ENCODE data around the gene IGSF23. TPM values are rescaled to one million over a fixed set of nuclear protein-coding genes. Genes with fewer than 3 reads are reported as not detected.
"Not testable (repeated sequence)": the region's sequence is repeated elsewhere in the genome, so short reads cannot be mapped to it uniquely, and the experiment has no call there.

The IGSF23 gene
- total RNA-seq, 1 donor from 2014 or later = not detected

GRCh38 chr19:44605547-44605946 lies 7.8 kb upstream of the IGSF23 start:
- DNase-seq (ENCODE audit: low spot score) = no peak
- no peak for ATAC-seq

GRCh38 chr19:44607049-44607448 lies 6.3 kb upstream of the IGSF23 start:
- intact Hi-C loops (cut with DNase I) = no loop called here
- DNase-seq (ENCODE audit: low spot score) (no peak), ATAC-seq (no peak)

More at GRCh38 chr19:44605547-44605946, 7.8 kb upstream of the IGSF23 start:
- intact Hi-C loops (cut with DNase I) = no loop called here

GRCh38 chr19:44607917-44608316 lies 5.4 kb upstream of the IGSF23 start:
- ATAC-seq (no peak), DNase-seq (ENCODE audit: low spot score) (no peak)
- intact Hi-C loops (cut with DNase I) = no loop called here

GRCh38 chr19:44608391-44608821 lies 5.0 kb upstream of the IGSF23 start:
- intact Hi-C loops (cut with DNase I) = no loop called here
- ATAC-seq = no peak

GRCh38 chr19:44609219-44609618 lies 4.1 kb upstream of the IGSF23 start:
- intact Hi-C loops (cut with DNase I) = no loop called here
- ATAC-seq (no peak), DNase-seq (ENCODE audit: low spot score) (no peak)

More at GRCh38 chr19:44608391-44608821, 5.0 kb upstream of the IGSF23 start:
- DNase-seq (ENCODE audit: low spot score) = no peak

DNA sequence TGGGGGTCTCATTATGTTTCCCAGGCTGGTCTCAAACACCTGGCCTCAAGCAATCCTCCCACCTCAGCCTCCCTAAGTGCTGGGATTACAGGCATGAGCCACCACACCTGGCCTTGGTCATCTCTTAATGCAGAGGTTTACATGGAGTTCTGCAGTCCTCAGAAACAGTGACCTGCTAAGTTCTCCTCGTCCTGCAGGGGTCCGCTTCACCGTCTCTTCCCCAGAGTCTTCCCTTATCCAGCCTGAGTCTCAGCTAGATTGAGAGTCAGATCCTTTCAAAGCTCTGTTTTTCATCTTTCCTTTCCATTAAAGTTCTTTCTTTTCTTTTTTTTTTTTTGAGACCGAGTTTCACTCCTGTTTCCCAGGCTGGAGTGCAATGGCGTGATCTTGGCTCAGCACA lies 2.9 kb upstream of the IGSF23 start:
- not testable (repeated sequence) for DNase-seq (ENCODE audit: low spot score)

GRCh38 chr19:44611812-44612295 lies 1.5 kb upstream of the IGSF23 start:
- intact Hi-C loops (cut with DNase I) = no loop called here
- DNase-seq (ENCODE audit: low spot score) = no peak
- ATAC-seq = no peak

More for the DNA sequence above, 2.9 kb upstream of the IGSF23 start:
- ATAC-seq; intact Hi-C loops (cut with DNase I): not testable (repeated sequence)

GRCh38 chr19:44614313-44614712 lies 950 bp downstream of the IGSF23 start:
- ATAC-seq = no peak
- intact Hi-C loops (cut with DNase I) = no loop called here
- no peak for DNase-seq (ENCODE audit: low spot score)

DNA sequence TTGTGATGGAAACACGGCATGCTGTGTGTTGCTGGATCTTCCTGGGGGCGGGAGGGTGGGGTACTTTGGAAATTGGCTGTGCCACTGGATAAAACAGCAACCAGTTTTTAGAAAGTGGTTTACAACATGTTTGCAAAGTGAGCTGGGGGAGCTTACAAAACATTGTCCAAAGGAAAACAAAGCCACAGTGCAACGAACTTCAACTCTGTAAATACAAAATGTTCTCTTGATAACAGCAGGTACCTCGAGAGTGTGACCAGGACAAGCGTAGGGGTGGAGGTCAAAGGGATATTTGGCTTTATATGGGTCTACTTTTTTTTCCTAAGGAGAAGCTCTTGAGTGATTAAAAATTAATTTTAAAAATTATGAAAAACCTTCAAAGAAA lies 2.5 kb downstream of the IGSF23 start:
- intact Hi-C loops (cut with DNase I) = no loop called here
- ATAC-seq = no peak

DNA sequence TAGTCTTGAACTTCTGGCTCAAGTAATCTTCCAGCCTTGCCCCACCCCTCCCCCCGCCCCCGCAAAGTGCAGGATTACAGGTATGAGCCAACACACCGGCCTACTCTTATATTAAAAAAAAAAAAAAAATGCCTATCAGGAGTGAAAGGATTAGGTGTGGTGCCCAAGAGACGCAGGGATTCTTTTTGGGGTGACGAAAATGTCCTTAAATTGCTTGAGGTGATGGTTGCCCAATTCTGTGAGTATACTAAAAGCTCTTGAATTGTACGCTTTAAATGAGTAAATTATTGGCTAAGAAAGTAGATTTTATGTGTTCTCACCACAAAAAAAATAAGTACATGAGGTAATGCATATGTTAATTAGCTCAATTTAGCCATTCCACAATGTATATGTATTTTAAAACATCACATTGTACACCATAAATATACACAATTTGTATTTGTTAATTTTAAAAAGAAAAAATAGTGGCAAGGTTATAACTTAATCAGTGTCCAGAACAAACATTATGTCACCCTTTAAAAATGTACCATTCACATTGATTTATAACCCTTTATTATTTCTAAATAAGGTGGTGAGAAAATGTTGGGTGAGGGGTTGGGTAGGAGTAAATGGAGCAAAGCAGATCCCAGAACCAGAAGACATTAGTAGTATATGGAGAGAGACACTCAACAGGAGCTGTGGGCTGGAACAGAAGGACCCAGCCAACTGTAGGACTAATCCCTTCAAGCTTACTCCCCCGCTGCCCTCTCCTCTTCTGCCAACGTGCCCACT lies 3.9 kb downstream of the IGSF23 start:
- no peak for DNase-seq (ENCODE audit: low spot score)
- intact Hi-C loops (cut with DNase I) = no loop called here

More for the DNA sequence above, 2.5 kb downstream of the IGSF23 start:
- DNase-seq (ENCODE audit: low spot score) = no peak

GRCh38 chr19:44618640-44619357 lies 5.4 kb downstream of the IGSF23 start:
- intact Hi-C loops (cut with DNase I) = no loop called here
- ATAC-seq (no peak), DNase-seq (ENCODE audit: low spot score) (no peak)

More for the DNA sequence above, 3.9 kb downstream of the IGSF23 start:
- no peak for ATAC-seq

DNA sequence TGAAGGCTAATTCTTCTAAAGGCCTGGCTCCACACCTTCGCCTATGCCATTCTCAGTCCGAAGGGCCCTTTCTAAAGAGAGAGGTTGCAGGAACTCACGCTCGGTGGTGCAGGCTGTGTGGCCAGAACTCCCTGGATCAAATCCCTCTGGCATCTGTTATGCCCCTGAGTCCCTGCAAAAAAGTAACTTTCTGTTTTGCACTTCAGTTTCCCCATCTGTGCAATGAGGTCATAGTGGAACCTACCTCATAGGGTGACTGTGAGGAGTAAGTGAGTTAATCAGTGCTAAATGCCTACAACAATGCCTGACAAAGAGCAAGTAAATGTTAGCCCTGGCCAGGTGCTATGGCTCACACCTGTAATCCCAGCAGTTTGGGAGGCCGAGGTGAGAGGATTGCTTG lies 7.3 kb downstream of the IGSF23 start:
- DNase-seq (ENCODE audit: low spot score) (no peak), ATAC-seq (no peak)
- intact Hi-C loops (cut with DNase I) = no loop called here

- intact Hi-C loops (cut with DNase I) = no loop called here
- no peak for ATAC-seq
Observed at GRCh38 chr19:44621367-44621766, 8.0 kb downstream of the IGSF23 start.

DNA sequence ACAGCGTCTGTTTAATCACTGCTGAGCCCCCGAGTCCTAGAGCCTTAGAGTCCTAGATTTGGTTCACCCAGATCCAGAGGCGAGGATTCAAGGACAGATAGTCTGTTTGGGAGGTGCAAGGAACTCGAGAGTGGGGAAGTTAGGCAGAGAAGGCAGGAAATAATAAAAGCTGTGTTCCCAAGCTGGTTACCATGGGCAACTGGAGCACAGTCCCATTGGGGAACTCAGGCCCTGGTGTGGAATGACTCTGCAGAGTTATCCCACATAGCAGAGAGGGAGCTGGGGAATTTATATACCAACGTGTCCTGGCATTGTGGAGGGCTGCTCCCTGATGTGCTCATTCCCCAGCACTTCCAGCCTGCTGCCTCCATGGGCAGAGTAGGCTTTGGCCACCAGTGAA lies 9.7 kb downstream of the IGSF23 start:
- intact Hi-C loops (cut with DNase I) = no loop called here
- DNase-seq (ENCODE audit: low spot score) = no peak
- peak; percentile 38 for ATAC-seq

More at GRCh38 chr19:44621367-44621766, 8.0 kb downstream of the IGSF23 start:
- DNase-seq (ENCODE audit: low spot score) = no peak

- no peak for ATAC-seq
- no peak for DNase-seq (ENCODE audit: low spot score)
- intact Hi-C loops (cut with DNase I) = no loop called here
Observed at GRCh38 chr19:44623626-44624025, 10.3 kb downstream of the IGSF23 start.

GRCh38 chr19:44624840-44625354 lies 11.5 kb downstream of the IGSF23 start:
- ATAC-seq (no peak), DNase-seq (ENCODE audit: low spot score) (no peak)
- intact Hi-C loops (cut with DNase I) = no loop called here

DNA sequence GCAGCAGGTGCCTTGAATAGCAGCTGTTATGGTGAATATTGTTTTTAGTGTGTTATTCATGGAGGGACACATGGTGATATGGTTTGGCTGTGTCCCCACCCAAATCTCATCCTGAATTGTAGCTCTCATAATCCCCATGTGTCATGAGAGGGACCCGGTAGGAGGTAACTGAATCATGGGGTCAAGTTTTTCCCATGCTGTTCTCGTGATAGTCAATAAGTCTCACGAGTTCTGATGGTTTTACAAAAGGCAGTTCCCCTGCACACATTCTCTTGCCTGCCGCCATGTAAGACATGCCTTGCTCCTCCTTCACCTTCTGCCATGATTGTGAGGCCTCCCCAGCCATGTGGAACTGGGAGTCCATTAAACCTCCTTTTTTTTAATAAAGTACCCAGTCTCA lies 12.3 kb downstream of the IGSF23 start:
- ATAC-seq; DNase-seq (ENCODE audit: low spot score); intact Hi-C loops (cut with DNase I): not testable (repeated sequence)

- peak; percentile 49 for ATAC-seq
- intact Hi-C loops (cut with DNase I) = no loop called here
- no peak for DNase-seq (ENCODE audit: low spot score)
Observed at GRCh38 chr19:44626048-44626624, 12.8 kb downstream of the IGSF23 start.

GRCh38 chr19:44627631-44628030 lies 14.3 kb downstream of the IGSF23 start:
- intact Hi-C loops (cut with DNase I) = no loop called here
- DNase-seq (ENCODE audit: low spot score) = no peak
- no peak for ATAC-seq

Measured in sciatic nerve (tissue), 2 donors.